ENCODE data around the gene HDGFL3.

GRCh38 chr15:83225449-83225848 lies 17.8 kb upstream of the HDGFL3 start:
- TF ChIP-seq BHLHE40 (IDR thresholded peaks at IDR 0.05; ENCODE audit: borderline replicate concordance): no peak
- no peak for TF ChIP-seq SUZ12 (IDR thresholded peaks at IDR 0.05)
- TF ChIP-seq NFRKB (IDR thresholded peaks at IDR 0.05): no peak
- TF ChIP-seq SP1 (IDR thresholded peaks at IDR 0.05): no peak
- TF ChIP-seq PKNOX1 (IDR thresholded peaks at IDR 0.05): no peak
